HEK293T (cell line): ENCODE measurements around the gene PPM1H.

Experiments
- CTCF ChIA-PET: fragments of 350-600 bp; formaldehyde crosslinking; extraction: SDS; loops from one replicate; lab custom pipeline; 2021; ENCODE audit warnings: antibody characterized with exemption, inconsistent platforms; lab: Yijun Ruan, JAX
- POLR2A ChIA-PET: fragments of 350-600 bp; formaldehyde crosslinking; extraction: SDS; loops from one replicate; lab custom pipeline; 2020; ENCODE audit warnings: antibody characterized with exemption, inconsistent platforms; lab: Yijun Ruan, JAX
- DNase-seq: peaks from one replicate; pipeline ENCODE4 v3.0.0; 2012; ENCODE audit warnings: mixed read lengths; ENCODE audit errors: extremely low spot score
- ARNT ChIP-seq: fragments of 450-650 bp; IDR thresholded peaks from 2 replicates; pipeline ENCODE4 v1.6.1; 2017; ENCODE audit warnings: mild to moderate bottlenecking
- BHLHE40 ChIP-seq: fragments of 450-650 bp; IDR thresholded peaks from 2 replicates; pipeline ENCODE4 v1.6.1; 2016; ENCODE audit warnings: mild to moderate bottlenecking, moderate library complexity, borderline replicate concordance
- CTBP1 ChIP-seq: fragments of 450-650 bp; IDR thresholded peaks from 2 replicates; pipeline ENCODE4 v1.6.1; 2016; ENCODE audit warnings: borderline replicate concordance
- ELF4 ChIP-seq: fragments of 450-650 bp; IDR thresholded peaks from 2 replicates; pipeline ENCODE4 v1.6.1; 2017; ENCODE audit warnings: antibody characterized with exemption
- FOXA1 ChIP-seq: fragments of 450-650 bp; IDR thresholded peaks from 2 replicates; pipeline ENCODE4 v1.6.1; 2016; ENCODE audit warnings: mild to moderate bottlenecking
- FOXK2 ChIP-seq: fragments of 450-650 bp; IDR thresholded peaks from 2 replicates; pipeline ENCODE4 v1.6.1; 2016; ENCODE audit warnings: mild to moderate bottlenecking
- FOXM1 ChIP-seq: fragments of 450-650 bp; IDR thresholded peaks from 2 replicates; pipeline ENCODE4 v1.6.1; 2017; ENCODE audit warnings: mild to moderate bottlenecking, borderline replicate concordance
- HDGF ChIP-seq: fragments of 450-650 bp; IDR thresholded peaks from 2 replicates; pipeline ENCODE4 v1.6.1; 2017; ENCODE audit warnings: antibody characterized with exemption, borderline replicate concordance
- L3MBTL2 ChIP-seq: fragments of 450-650 bp; conservative IDR thresholded peaks from 2 replicates; pipeline ENCODE4 v1.6.1; 2016; ENCODE audit warnings: mild to moderate bottlenecking
- LEF1 ChIP-seq: fragments of 450-650 bp; IDR thresholded peaks from 2 replicates; pipeline ENCODE4 v1.6.1; 2017; ENCODE audit warnings: mild to moderate bottlenecking, borderline replicate concordance
- NFRKB ChIP-seq: fragments of 450-650 bp; IDR thresholded peaks from 2 replicates; pipeline ENCODE4 v1.6.1; 2016; ENCODE audit warnings: mild to moderate bottlenecking, moderate library complexity
- SP1 ChIP-seq: fragments of 450-650 bp; IDR thresholded peaks from 2 replicates; pipeline ENCODE4 v1.6.1; 2017
- SUZ12 ChIP-seq: fragments of 450-650 bp; IDR thresholded peaks from 2 replicates; pipeline ENCODE4 v1.6.1; 2016; ENCODE audit warnings: mild to moderate bottlenecking
- TARDBP ChIP-seq: fragments of 450-650 bp; IDR thresholded peaks from 2 replicates; pipeline ENCODE4 v1.6.1; 2016
- ZNF384 ChIP-seq: fragments of 450-650 bp; IDR thresholded peaks from 2 replicates; pipeline ENCODE4 v1.6.1; 2016
- TF ChIP-seq, protein P1 (sequence below): fragments of 450-650 bp; IDR thresholded peaks from 2 replicates; pipeline ENCODE4 v1.6.1; 2016

The PPM1H gene

DNA sequence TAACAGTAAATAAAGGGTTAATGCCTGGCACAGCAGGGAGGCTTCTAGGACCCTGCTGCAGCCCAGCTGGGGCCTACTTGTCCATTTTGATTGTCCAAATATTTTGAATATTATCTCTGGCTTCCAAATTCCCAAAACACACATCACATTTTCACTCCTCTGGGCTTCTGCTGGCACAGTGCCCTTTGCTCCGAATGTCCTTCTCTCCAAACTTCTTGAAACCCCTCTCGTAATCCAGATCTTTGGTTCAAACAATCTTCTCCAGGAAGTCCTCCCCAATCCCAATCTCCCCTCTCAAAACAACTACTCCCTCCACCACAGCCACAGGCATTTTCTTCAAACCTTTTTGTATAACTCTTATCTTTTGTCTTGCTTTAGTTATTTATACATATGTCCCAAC is 225.6 kb downstream of the PPM1H start:
- DNase-seq = no peak
- CTCF ChIA-PET = no interaction called here
- POLR2A ChIA-PET = no interaction called here
- TF ChIP-seq NFRKB = no peak
- no peak for TF ChIP-seq TARDBP
- TF ChIP-seq BHLHE40 = no peak
- no peak for TF ChIP-seq LEF1
- no peak for TF ChIP-seq ELF4
- no peak for TF ChIP-seq FOXM1
- no peak for TF ChIP-seq CTBP1
- no peak for TF ChIP-seq ZNF384
- TF ChIP-seq, protein P1, sequence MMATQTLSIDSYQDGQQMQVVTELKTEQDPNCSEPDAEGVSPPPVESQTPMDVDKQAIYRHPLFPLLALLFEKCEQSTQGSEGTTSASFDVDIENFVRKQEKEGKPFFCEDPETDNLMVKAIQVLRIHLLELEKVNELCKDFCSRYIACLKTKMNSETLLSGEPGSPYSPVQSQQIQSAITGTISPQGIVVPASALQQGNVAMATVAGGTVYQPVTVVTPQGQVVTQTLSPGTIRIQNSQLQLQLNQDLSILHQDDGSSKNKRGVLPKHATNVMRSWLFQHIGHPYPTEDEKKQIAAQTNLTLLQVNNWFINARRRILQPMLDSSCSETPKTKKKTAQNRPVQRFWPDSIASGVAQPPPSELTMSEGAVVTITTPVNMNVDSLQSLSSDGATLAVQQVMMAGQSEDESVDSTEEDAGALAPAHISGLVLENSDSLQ = no peak
- no peak for TF ChIP-seq SUZ12
- TF ChIP-seq SP1 = no peak
- TF ChIP-seq L3MBTL2 = no peak
- TF ChIP-seq HDGF = no peak
- TF ChIP-seq ARNT = no peak
- TF ChIP-seq FOXK2 = no peak
- no peak for TF ChIP-seq FOXA1

DNA sequence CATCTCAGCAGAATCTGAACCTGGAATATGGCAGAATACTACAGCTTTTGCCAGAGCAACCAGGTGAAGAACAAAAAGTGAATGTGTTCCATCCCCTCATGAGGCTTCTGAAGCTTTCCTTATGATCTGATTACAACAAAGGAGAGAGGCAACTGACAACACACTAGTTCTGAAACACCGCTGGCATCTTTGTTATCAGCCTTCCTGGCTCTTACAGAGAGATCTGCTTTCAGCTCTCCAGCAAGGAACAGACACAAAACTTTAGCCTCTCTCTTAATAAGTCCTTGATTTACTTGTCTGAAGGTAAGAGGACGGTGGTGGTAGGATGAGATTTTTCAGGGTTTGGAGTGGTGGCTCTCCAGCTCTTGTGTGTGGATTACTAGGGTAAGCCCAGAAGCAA is 227.0 kb downstream of the PPM1H start:
- POLR2A ChIA-PET = no interaction called here
- TF ChIP-seq ELF4 (no peak), FOXK2 (no peak), ZNF384 (no peak), SUZ12 (no peak), HDGF (no peak), NFRKB (no peak), ARNT (no peak), L3MBTL2 (no peak), LEF1 (no peak), CTBP1 (no peak), BHLHE40 (no peak), FOXA1 (no peak)
- TF ChIP-seq, protein P1 = no peak
- CTCF ChIA-PET = no interaction called here
- DNase-seq = no peak

GRCh38 chr12:62705846-62706245 is 229.1 kb downstream of the PPM1H start:
- POLR2A ChIA-PET = no interaction called here
- CTCF ChIA-PET = no interaction called here
- no peak for DNase-seq
- TF ChIP-seq NFRKB (no peak), TARDBP (no peak), FOXM1 (no peak), L3MBTL2 (no peak), HDGF (no peak), SUZ12 (no peak), ARNT (no peak), LEF1 (no peak), ELF4 (no peak), CTBP1 (no peak), FOXA1 (no peak), ZNF384 (no peak), SP1 (no peak), FOXK2 (no peak), BHLHE40 (no peak)
- TF ChIP-seq, protein P1 = no peak

- DNase-seq = no peak
- TF ChIP-seq ARNT (no peak), FOXA1 (no peak), TARDBP (no peak), L3MBTL2 (no peak), FOXM1 (no peak)
- TF ChIP-seq, protein P1 = no peak
- POLR2A ChIA-PET = no interaction called here
- CTCF ChIA-PET = no interaction called here
Measured at GRCh38 chr12:62703011-62703380, 232.0 kb downstream of the PPM1H start.

GRCh38 chr12:62701492-62701891 is 233.5 kb downstream of the PPM1H start:
- no peak for DNase-seq
- CTCF ChIA-PET = interaction anchor here (0.7 kb wide), 1 partner anchor 9 kb away, joined by 3 read pairs; no protein-coding TSS in a partner anchor

More at GRCh38 chr12:62701492-62701891, 233.5 kb downstream of the PPM1H start:
- POLR2A ChIA-PET = no interaction called here
- TF ChIP-seq HDGF = no peak
- no peak for TF ChIP-seq ARNT
- no peak for TF ChIP-seq L3MBTL2
- no peak for TF ChIP-seq TARDBP
- TF ChIP-seq CTBP1 = no peak
- no peak for TF ChIP-seq NFRKB
- TF ChIP-seq LEF1 = no peak
- no peak for TF ChIP-seq BHLHE40
- no peak for TF ChIP-seq FOXM1
- no peak for TF ChIP-seq ZNF384
- no peak for TF ChIP-seq FOXK2
- TF ChIP-seq ELF4 = no peak
